GM19239 (cell line): ENCODE measurements around the gene NAA35.
A peak's percentile ranks its signal among the peaks of the same experiment; 100 is the strongest.

ENCODE experiments used
- DNase-seq: peaks from one replicate; pipeline ENCODE4 v3.0.0; 2011; ENCODE audit warnings: low spot score; ENCODE audit not compliant: insufficient read length
- FAIRE-seq: peaks from 2 replicates; lab custom pipeline; 2011; peaks lifted over from hg19 to GRCh38; lab: Jason Lieb, UNC

NAA35 gene

GRCh38 chr9:86052556-86053468, 111.9 kb downstream of the NAA35 start:
- FAIRE-seq (no peak), DNase-seq (no peak)

GRCh38 chr9:86054695-86055094, 113.7 kb downstream of the NAA35 start:
- DNase-seq = no peak
- FAIRE-seq = no peak

- no peak for FAIRE-seq
- no peak for DNase-seq
Observed at GRCh38 chr9:86057491-86057890, 116.5 kb downstream of the NAA35 start.

GRCh38 chr9:86061972-86062739, 121.2 kb downstream of the NAA35 start:
- FAIRE-seq = no peak
- no peak for DNase-seq

GRCh38 chr9:86062845-86063693, 122.1 kb downstream of the NAA35 start:
- peak; percentile 4 for FAIRE-seq
- DNase-seq = no peak

GRCh38 chr9:86064220-86064619, 123.3 kb downstream of the NAA35 start:
- FAIRE-seq = no peak
- no peak for DNase-seq

GRCh38 chr9:86069206-86069869, 128.4 kb downstream of the NAA35 start:
- FAIRE-seq (no peak), DNase-seq (no peak)
